UCSD-AML1 (cell line): Measurements from ENCODE around the gene ADAMTS13.
A peak's percentile ranks its signal among the peaks of the same experiment; 100 is the strongest.
"Not testable (repeated sequence)": the region's sequence is repeated elsewhere in the genome, so short reads cannot be mapped to it uniquely, and the experiment has no call there.

Experiments
- DNase-seq: peaks from one replicate; lab custom pipeline; 2025; ENCODE audit not compliant: unreplicated experiment; lab: John Stamatoyannopoulos, UW

ADAMTS13 gene

DNA sequence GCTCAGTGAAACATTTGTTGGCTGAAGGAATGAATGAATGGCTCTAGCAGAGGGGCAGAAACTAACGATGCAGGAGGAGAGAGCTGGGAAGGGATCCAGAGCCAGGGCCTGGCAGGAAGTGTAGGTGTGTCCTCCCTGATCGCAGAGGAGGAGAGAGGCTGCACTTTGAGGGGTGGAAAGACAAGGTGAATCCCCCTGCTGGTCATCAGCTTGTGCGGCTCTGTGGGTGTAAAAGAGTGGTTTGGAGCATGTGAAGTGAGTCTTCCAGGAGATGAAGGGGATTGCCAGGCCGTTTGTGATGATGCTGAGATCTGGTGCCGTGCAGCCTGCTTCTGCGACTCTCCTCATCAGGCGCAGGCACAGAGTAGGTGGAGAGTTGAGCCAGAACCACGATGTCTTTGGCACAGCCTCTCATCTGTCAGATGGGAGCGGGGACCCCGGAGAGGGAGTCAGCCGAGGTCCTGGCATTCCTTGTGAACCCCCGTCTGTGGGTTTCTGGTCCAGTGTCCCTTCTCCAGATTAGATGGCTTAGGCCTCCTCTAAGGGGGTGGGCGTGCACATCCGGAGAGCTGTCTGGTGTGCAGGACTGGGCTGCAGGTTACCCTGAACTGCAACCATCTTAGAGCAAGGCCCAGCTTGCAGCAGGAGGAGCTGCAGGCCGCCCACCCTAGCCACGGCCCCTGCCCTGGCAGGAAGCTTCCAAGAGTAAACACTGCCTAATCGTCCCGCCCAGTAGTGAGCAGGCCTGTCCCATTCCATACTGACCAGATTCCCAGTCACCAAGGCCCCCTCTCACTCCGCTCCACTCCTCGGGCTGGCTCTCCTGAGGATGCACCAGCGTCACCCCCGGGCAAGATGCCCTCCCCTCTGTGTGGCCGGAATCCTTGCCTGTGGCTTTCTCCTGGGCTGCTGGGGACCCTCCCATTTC lies at the start of gene ADAMTS13:
Gene ADAMTS13, plus strand, starts transcription at position 753 of the 928 bp plus-strand sequence. Its CDS starts 77 bp downstream, at position 830.
- no peak for DNase-seq

DNA sequence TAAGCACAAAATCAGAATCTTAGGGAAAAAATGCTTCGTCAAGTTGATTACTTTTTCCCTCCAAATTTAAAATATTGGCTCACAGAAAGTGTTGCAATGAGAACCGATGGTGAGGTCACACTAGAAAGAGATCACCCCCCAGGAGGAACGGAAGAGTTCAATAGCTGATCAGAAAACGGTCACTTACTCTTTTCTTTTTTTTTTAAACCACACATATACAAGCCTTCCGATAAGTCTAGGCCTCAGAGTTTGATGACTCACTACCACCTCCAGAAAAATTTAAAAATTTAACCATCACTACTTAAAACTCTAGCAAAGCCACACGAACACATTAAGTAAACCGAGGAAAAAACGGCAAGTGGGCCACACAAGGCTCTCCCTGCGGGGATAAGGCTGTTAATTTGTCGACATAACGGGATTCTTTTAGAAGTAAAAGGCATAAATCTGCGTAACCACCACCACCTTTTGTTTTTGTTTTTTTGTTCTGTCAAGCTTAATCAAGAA lies 47.5 kb upstream of the ADAMTS13 start:
- no peak for DNase-seq

DNA sequence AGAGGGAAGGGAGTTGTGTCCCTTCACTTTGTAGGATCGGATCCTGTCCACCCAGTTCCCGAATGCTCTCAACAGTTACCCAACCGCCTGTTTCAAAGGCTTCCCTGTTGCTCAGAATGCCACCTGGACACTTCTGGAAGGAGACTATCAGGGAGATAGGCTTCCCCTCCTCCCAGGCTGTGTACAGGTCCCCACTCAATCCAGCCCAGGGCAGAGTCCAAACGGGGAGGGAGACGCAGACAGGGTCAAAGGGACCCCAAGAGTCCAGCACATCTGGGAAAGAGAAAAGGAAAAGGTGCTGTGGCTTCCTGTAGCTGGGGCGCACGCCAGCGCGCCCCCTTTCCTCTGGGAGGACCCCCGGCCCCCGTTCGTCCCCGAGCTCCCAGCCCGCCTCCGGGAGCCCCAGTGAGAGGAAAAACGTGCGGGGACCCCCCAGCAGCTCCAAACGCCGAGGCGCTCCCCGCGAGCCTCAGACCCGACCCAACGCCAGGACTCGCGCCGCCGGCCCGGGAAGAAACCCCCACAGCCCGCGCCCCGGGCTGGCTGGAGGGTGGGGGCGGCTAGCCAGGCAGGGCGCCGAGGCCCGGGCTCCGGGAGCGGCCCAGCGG lies 46.9 kb upstream of the ADAMTS13 start:
- DNase-seq, result peak; percentile 61

DNA sequence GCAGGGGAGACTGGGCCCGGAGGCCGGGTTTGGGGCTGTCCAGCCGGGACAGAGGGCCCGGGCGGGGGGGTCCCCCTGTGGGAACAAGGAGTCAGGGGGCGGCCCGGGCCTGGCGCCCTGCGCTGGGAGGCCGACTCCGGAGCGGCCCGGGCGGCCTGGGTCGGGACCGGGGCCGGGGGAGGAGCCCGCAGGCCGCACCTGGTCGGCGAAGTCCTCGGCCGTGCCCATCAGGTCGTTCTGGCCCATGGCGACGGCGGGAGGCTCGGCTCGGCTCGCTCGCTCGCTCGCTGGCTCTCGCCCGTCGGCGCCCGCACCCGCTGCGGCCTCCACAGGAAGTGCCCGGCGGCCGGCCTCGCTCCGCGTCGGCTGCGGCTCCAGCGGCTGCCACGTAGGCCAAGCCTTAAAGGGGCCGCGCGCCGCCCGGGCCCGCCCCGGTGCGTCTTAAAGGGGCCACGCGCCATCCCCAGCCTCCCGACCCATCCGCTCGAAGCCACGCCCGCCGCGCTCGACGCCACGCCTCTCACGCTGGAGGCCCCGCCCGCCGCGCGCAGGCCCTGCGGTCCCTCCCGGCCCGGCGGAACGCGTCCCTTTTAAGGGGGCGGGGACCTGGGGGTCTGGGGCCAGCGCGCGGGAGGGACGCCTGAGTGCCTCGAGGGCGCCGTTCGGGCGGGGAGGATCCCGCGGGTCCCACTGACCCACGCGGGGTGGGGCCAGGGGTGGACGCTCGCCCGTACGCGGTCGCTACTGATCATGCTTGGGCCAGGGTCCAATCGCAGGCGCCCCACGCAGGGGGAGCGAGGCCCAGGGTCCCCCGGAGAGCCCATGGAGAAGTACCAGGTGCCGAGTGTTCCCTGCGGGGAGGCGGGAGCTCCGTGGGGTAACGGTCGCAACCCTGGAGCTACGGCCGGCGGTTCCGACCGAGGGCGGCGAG lies 46.2 kb upstream of the ADAMTS13 start, which contains the start of the genes STKLD1 and SURF4:
Gene STKLD1, plus strand, starts transcription at position 643 of the 931 bp plus-strand sequence. Its CDS starts 108 bp downstream, at position 751.
Gene SURF4, minus strand, starts transcription at position 337 of the 931 bp plus-strand sequence. Its CDS starts 91 bp downstream, at position 246.
- DNase-seq, result peak; percentile 98

DNA sequence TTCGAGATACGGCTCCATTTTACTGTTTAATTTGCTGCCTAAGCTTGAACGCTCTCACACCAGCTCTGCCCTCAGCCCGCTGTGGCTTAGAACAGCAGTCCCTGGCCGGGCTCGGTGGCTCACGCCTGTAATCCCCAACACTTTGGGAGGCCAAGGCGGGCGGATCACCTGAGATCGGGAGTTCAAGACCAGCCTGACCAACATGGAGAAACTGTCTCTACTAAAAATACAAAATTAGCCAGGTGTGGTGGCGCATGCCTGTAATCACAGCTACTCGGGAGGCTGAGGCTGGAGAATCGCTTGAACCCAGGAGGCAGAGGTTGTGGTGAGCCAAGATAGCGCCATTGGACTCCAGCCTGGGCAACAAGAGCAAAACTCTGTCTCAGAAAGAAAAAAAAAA lies 44.9 kb upstream of the ADAMTS13 start:
- DNase-seq, result not testable (repeated sequence)

DNA sequence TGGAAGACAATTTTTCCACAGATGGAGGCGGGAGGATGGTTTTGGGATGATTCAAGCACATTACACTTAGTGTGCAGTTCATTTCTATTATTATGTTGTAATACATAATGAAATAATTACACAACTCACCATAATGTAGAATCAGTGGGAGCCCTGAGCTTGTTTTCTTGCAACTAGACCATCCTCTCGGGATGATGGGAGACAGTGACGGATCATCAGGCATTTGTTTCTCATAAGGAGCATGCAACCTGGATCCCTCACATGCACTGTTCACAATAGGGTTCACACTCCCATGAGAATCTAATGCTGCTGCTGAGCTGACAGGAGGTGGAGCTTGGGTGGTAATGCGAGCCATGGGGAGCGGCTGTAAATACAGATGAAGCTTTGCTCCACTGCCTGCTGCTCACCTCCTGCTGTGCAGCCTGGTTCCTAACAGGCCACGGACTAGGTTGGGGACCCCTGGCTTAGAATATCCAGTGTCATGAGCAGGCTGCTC lies 44.4 kb upstream of the ADAMTS13 start:
- DNase-seq, result no peak

DNA sequence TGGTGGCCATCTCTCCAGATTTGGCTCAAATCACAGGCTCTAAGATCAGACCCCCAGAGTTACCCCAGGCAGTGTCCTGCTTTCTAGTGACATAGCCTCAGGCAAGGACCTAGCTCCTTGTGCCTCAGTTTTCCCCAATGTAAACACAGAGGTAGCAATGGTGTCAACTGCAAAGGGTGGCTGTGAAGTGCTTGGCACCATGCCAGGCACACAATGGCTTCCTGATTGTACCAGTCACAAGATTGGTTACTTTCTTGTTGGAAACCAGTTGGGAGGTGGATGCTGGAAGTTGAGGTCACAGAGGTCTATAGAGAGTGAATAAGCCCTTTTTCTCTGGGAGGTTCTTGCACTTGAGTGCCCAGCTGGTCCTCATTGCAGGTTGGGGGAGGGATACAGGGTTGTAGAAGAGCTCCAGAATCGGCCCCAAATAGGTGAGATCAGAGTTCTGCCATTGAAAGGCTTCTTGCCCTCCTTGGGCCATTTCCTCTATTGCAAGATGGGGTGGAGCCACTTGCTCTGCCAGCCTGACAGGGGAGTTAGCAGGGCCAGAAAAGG lies 43.7 kb upstream of the ADAMTS13 start:
- DNase-seq, result no peak

DNA sequence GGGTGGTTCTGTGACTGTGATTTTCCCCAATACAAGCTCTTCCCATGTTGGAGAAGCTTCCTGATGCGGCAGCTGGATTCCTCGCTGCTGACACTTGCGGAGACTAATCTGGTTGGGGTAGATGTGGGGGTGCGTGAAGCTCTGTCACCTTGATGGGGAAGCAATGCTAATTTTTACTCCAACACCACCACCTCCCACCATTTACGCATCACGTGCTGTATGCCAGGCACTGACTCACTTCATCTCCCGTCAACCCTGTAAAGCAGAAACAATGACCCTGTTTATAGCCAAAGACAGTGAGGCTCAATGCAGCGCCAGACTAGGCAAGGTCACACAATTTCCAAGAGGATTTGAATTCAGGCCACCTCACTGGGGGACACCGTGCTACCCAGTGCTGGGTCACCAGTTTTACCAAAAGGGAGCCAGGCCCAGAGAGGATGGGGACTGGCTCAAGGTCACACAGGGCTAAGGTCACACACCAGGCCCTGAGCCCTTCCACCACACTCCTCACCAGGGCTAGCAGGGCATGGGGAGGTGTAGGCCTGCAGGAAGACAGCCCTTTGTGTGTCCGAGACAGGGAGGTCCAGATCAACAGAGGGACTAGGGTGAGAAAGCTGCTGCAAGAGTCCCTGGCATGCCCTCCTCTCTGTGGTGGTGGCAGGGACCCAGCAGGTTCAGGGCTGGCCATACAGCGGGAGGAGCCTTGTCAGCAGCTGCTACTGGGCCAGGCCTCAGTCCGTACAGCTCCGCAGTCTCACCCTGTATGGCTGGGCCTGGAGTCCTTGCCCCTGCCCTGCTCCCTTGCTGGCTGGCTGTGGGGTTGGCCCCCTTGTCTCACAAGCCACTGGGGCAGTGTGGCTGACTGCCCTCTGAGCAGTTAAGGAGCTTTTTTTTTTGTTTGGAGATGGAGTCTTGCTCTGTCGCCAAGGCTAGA lies 42.7 kb upstream of the ADAMTS13 start:
- no peak for DNase-seq

DNA sequence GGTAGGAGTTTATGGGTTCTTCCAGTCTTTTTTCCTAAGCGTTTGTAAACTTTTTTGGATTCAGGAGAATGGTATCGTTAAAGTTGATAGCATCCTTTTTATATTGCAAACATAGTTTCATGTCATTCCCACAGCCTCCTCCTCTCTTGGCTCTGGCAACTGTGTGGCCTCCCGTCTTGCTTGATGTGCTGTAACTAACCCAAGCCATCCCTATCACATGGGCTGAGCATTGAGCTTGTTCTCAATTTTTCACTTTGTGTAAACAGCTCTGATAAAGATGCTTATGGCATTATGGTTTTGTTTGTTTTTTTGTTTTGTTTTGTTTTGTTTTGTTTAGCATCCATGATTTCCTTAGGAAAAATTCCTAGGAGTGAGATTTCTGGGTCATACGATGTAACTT lies 41.4 kb upstream of the ADAMTS13 start:
- no peak for DNase-seq

DNA sequence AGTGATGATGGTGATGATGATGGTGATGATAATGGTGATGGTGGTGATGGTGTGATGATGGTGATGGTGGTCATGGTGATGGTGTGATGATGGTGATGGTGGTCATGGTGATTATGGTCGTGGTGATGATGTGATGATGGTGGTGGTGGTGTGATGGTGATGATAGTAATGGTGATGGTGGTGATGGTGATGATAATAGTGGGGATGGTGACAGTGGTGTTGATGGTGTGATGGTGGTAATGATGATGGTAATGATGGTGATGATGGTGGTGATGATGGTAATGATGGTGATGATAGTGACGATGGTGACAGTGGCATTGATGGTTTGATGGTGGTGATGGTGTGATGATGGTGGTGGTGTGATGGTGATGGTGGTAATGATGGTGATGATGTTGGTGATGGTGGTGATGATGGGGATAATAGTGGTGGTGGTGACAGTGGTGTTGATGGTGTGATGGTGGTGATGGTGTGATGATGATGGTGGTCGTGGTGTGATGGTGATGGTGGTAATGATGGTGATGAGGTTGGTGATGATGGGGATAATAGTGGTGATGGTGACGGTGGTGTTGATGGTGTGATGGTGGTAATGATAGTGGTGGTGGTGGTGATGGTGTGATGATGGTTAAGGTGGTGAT lies 39.5 kb upstream of the ADAMTS13 start:
- DNase-seq, result no peak

DNA sequence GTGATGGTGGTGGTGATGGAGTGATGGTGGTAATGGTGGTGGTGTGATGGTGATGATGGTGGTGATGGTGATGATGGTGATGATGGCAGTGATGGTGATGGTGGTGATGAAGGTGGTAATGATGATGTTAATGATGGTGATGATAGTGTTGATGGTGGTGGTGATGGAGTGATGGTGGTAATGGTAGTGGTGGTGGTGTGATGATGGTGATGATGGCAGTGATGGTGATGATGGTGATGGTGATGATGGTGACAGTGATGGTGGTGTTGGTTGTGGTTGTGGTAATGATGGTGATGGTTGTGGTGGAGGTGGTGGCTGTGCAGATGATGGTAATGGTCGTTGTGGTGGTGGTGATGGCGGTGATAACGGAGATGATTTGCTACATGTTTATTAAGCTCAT lies 38.7 kb upstream of the ADAMTS13 start:
- no peak for DNase-seq

DNA sequence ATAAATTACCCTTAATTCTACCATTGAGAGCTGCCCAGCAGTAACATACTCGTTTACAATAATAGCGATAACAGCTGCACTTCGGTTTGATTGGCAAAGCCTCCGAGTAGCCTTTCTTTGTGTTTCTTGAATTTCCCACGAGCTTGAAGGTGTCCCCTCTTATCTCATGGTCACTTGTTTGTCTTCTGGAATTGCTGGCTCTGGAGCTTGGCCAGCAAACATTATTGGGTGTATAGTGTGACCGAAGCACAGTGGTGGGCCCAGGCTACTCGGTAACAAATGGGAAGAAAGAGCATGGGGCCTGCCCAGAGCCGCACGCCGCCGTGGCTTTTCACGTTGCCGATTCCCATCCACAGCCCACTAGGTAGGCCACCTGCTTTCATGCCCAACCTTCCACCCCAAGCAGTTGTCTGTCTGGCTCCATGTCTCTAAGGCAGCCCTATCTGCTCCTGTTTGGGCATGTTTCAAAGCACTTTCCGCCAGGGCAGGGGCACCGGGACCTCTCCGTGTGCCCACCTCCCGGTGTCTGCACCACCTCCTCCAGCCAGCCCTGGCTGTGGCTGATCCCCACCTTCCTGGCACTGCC lies 37.3 kb upstream of the ADAMTS13 start:
- no peak for DNase-seq

DNA sequence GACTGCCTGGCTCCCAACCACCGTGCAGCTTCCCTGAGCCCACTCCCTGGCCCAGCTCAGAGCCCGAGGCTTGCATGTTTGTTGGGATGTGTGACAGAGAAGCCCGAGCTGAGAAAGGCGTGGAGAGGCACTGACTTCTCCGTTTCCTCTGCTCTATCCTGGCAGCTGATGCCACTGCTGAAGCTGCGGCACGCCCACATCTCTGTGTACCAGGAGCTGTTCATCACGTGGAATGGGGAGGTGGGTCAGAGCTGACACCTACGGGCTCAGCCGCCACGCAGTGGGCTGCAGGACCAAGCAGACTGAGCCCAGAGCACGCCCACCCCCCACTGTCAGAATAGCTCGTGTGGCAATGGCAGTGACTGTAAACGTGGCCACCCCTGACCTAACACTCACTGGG lies 36.7 kb upstream of the ADAMTS13 start:
- no peak for DNase-seq

DNA sequence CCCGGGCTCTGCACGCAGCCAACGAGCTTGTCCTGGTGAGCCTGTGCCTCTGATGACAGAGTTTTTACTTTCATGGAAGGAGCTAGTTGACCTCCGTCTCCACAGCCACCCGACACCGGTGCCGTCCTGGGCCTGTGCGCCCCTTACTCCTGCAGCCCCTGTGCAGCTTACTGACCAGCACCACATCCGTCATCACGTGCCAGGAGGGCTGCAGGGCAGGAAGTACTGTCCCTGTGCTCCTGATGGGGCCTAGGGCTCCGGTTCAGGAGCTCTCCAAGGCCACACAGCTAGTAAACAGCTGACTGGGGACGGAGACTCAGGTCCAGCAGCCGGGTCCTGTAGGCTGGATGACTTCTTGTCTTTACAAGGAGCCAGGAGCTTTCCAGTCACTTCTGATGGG lies 35.8 kb upstream of the ADAMTS13 start:
- no peak for DNase-seq

DNA sequence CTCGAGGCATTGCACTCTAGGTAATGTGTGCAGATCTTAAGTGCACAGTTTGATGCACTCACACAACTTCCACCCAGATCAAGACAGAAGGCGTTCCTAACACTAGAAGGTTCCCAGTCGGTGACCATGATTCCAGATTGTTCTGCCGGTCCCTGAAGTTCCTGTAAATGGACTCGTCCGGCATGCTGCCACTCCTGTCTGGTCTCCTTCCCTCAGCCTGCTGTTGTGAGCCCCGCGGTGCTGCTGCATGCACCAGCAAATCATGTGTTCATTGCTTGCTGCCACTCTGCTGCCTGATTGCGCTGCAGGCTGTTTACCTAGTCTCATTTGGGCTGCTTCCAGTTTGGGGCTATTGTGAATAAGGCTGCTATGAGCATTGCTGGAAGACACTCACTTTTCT lies 34.5 kb upstream of the ADAMTS13 start:
- no peak for DNase-seq

DNA sequence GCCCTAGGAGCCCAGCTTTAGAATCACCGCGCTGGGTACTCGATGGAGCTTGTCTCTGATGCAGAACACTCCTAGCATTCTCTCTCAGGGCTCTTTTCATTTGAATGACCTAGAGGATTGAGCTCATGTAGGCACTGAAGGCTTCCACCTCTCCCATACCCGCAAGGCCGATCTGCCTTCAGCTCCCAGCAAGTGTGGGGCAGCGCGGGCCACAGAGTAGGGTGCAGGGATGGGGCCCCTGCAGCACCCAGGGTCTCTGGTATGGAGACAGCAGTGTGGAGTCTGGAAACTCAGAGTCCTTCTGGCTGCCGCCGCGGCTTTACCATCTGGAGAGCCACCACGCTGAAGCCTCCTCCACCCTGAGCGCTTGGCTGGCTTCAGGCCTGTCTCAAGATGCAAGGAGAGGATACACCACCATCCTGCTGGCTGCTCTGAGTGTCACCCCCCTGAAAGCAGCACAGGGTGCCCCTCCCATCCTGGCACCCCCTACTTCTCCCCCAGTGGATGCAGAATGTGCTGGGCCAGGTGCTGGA lies 33.1 kb upstream of the ADAMTS13 start:
- no peak for DNase-seq

DNA sequence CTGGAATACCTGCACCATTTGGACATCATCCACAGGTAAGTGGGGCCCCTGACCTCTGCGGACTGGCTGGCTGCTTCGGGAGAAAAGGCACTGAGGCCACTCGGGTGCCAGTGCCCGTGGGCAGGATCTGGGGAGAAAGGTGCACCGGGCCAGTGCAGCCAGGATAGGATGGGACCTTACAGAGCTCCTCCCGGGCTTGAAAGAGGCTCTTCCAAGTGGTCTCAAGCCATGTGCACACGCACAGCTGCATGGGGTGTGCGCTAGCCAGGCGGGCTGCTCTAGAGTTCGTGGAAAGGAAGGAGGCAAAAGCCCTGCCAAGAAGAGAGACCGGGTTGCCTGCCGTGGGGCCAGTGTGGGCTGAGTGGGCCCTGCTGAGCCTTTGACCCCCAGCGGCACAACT lies 32.6 kb upstream of the ADAMTS13 start:
- DNase-seq, result no peak

DNA sequence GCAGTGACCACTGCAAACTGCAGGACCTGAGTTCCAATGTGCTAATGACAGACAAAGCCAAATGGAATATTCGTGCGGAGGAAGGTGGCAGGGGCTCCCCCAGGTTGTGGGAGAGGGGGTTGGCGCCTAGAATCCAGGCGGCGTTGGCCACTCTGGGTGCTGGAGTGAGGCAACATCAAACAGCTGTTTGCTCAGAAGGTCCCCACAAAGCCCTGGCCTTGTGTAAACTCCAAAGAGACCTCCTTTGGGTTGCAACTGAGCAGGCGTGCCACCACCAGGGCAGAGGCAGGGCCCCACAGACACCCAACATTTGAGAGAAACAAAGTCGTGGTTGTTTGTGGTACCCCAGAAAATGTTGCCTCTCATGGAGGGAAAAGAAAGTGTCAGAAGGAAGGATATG lies 31.5 kb upstream of the ADAMTS13 start:
- no peak for DNase-seq
